WTC11 (cell line): ENCODE measurements around the gene GPER1. TPM values are rescaled to one million over a fixed set of nuclear protein-coding genes. Genes with fewer than 3 reads are reported as not detected.
"Not testable (repeated sequence)": the region's sequence is repeated elsewhere in the genome, so short reads cannot be mapped to it uniquely, and the experiment has no call there.

ENCODE experiments used
- ATAC-seq: fragments of 200-7000 bp; cut with Tn5 transposase; 2 replicates; pipeline ENCODE4 v1.10.0; 2021; ENCODE audit warnings: mild to moderate bottlenecking, moderate library complexity
- Bru-seq: library from RNA; stranded (reverse); fragments of 400-500 nt; gene quantifications from one replicate; lab custom pipeline; 2021; lab: Mats Ljungman, UMichigan
- CTCF ChIA-PET: fragments of 300-600 bp; sonication (Branson Sonifier 250); formaldehyde crosslinking; loops from one replicate; lab custom pipeline; 2021; ENCODE audit warnings: antibody characterized with exemption; lab: Charles Lee
- POLR2A ChIA-PET: fragments of 350-600 bp; sonication (Branson Sonifier 250); formaldehyde crosslinking; loops from one replicate; lab custom pipeline; 2021; ENCODE audit warnings: antibody characterized with exemption; lab: Charles Lee
- DNase-seq: peaks from one replicate; pipeline ENCODE4 v3.0.0; 2021; ENCODE audit warnings: low spot score
- H3K27ac Mint-ChIP-seq: 2 replicates; pipeline ENCODE4 v1.8.0; 2021; ENCODE audit warnings: mixed read lengths
- H3K27me3 Mint-ChIP-seq: 2 replicates; pipeline ENCODE4 v1.8.0; 2021; ENCODE audit warnings: low read depth, mild to moderate bottlenecking, moderate library complexity, mixed read lengths
- H3K36me3 Mint-ChIP-seq: 2 replicates; pipeline ENCODE4 v1.8.0; 2021; ENCODE audit warnings: mixed read lengths
- H3K4me1 Mint-ChIP-seq: 2 replicates; pipeline ENCODE4 v1.8.0; 2022; ENCODE audit warnings: mixed read lengths
- H3K4me3 Mint-ChIP-seq: 2 replicates; pipeline ENCODE4 v1.8.0; 2021; ENCODE audit warnings: mild to moderate bottlenecking, moderate library complexity, mixed read lengths
- H3K9me3 Mint-ChIP-seq: 2 replicates; pipeline ENCODE4 v1.8.0; 2021; ENCODE audit warnings: mixed read lengths
- CBFB ChIP-seq: sonication (generic); formaldehyde crosslinking; IDR thresholded peaks from 2 replicates; pipeline ENCODE4 v1.8.1; 2022; ENCODE audit warnings: mild to moderate bottlenecking, low read depth, missing genetic modification reagents
- CTCF ChIP-seq: fragments of 200-600 bp; IDR thresholded peaks from 2 replicates; pipeline ENCODE4 v1.8.0; 2022; ENCODE audit warnings: antibody characterized with exemption
- FOXP4 ChIP-seq: sonication (generic); formaldehyde crosslinking; IDR thresholded peaks from 2 replicates; pipeline ENCODE4 v1.8.0; 2022; ENCODE audit warnings: mild to moderate bottlenecking, missing genetic modification reagents
- IRF2 ChIP-seq: sonication (generic); formaldehyde crosslinking; IDR thresholded peaks from 2 replicates; pipeline ENCODE4 v1.8.0; 2022; ENCODE audit warnings: low read depth, missing genetic modification reagents, borderline replicate concordance
- NFE2L1 ChIP-seq: sonication (generic); formaldehyde crosslinking; IDR thresholded peaks from 2 replicates; pipeline ENCODE4 v1.8.1; 2023; ENCODE audit warnings: missing genetic modification reagents
- RELA ChIP-seq: sonication (generic); formaldehyde crosslinking; IDR thresholded peaks from 2 replicates; pipeline ENCODE4 v1.8.1; 2022; ENCODE audit warnings: missing genetic modification reagents, mild to moderate bottlenecking, borderline replicate concordance
- TEAD4 ChIP-seq: sonication (generic); formaldehyde crosslinking; IDR thresholded peaks from 2 replicates; pipeline ENCODE4 v1.8.0; 2022; ENCODE audit warnings: mild to moderate bottlenecking, missing genetic modification reagents
- ZNF263 ChIP-seq: sonication (generic); formaldehyde crosslinking; IDR thresholded peaks from 2 replicates; pipeline ENCODE4 v1.8.1; 2022; ENCODE audit warnings: low read depth, mild to moderate bottlenecking, moderate library complexity, missing genetic modification reagents
- long read RNA-seq, 3 experiments: library from RNA in 1 of 3; library from capped mRNA in 1 of 3; library from polyadenylated mRNA in 1 of 3; unstranded in 2 of 3; stranded (forward) in 1 of 3; transcript quantifications; one replicate each; pipeline ENCODE4 v2.0.0, GENCODE V29; 2021
- total RNA-seq: library from RNA; stranded (reverse); gene quantifications from 3 replicates; pipeline ENCODE4 v1.2.3, GENCODE V29; 2021
- TF ChIP-seq, protein P1 (sequence below): fragments of 250-450 bp; sonication (Bioruptor Pico); IDR thresholded peaks from 2 replicates; pipeline ENCODE4 v1.9.0; 2021; ENCODE audit warnings: mild to moderate bottlenecking, borderline replicate concordance
- TF ChIP-seq, protein P2 (sequence below): fragments of 250-450 bp; sonication (Bioruptor Pico); IDR thresholded peaks from 2 replicates; pipeline ENCODE4 v1.9.0; 2021; ENCODE audit warnings: mild to moderate bottlenecking
- TF ChIP-seq, protein P3 (sequence below): sonication (generic); formaldehyde crosslinking; IDR thresholded peaks from 2 replicates; pipeline ENCODE4 v1.8.1; 2022; ENCODE audit warnings: low read depth, mild to moderate bottlenecking, moderate library complexity, missing genetic modification reagents, borderline replicate concordance
- TF ChIP-seq, protein P4 (sequence below): sonication (generic); formaldehyde crosslinking; IDR thresholded peaks from 2 replicates; pipeline ENCODE4 v1.8.1; 2022; ENCODE audit warnings: mild to moderate bottlenecking, moderate library complexity, missing genetic modification reagents
- TF ChIP-seq, protein P5 (sequence below): fragments of 250-450 bp; sonication (Bioruptor Pico); IDR thresholded peaks from 2 replicates; pipeline ENCODE4 v1.9.0; 2021; ENCODE audit warnings: mild to moderate bottlenecking

GPER1 gene
- 0.28 to 0.87 TPM (median 0.41 TPM) in 3 replicates for total RNA-seq
- percentile 14 among the genes with signal in this experiment for Bru-seq, nascent RNA
- long read RNA-seq, experiment 1, partial matches to known transcripts = 0 of 1 reads
- long read RNA-seq, experiment 1, other reads (novel, unspliced or antisense) = 0 of 1 reads
- long read RNA-seq, experiment 2 = 0 reads
- long read RNA-seq, experiment 3 = 0 reads

GRCh38 chr7:1087952-1088920, at the start of gene GPER1:
Gene GPER1, plus strand, starts transcription at chr7:1088113. Its CDS starts 3,616 bp downstream, at chr7:1091729.
- no peaks in the 10 kb centered on the region for H3K9me3 Mint-ChIP-seq
- peaks cover 20% of the 10 kb centered on the region for H3K4me1 Mint-ChIP-seq
- no peaks in the 10 kb centered on the region for H3K27me3 Mint-ChIP-seq
- peak within 1 kb of the TSS; percentile 63 for H3K4me3 Mint-ChIP-seq
- ATAC-seq (peak; percentile 24), DNase-seq (peak; percentile 26)
- peaks cover 2% of the 10 kb centered on the region; the same call in 1 of the 2 replicates for H3K36me3 Mint-ChIP-seq
- H3K27ac Mint-ChIP-seq = peak within 1 kb of the TSS; percentile 28
- POLR2A ChIA-PET = interaction anchor here (0.6 kb wide), 1 partner anchor 771 kb away, joined by 3 read pairs; no protein-coding TSS in a partner anchor
- TF ChIP-seq, protein P1, sequence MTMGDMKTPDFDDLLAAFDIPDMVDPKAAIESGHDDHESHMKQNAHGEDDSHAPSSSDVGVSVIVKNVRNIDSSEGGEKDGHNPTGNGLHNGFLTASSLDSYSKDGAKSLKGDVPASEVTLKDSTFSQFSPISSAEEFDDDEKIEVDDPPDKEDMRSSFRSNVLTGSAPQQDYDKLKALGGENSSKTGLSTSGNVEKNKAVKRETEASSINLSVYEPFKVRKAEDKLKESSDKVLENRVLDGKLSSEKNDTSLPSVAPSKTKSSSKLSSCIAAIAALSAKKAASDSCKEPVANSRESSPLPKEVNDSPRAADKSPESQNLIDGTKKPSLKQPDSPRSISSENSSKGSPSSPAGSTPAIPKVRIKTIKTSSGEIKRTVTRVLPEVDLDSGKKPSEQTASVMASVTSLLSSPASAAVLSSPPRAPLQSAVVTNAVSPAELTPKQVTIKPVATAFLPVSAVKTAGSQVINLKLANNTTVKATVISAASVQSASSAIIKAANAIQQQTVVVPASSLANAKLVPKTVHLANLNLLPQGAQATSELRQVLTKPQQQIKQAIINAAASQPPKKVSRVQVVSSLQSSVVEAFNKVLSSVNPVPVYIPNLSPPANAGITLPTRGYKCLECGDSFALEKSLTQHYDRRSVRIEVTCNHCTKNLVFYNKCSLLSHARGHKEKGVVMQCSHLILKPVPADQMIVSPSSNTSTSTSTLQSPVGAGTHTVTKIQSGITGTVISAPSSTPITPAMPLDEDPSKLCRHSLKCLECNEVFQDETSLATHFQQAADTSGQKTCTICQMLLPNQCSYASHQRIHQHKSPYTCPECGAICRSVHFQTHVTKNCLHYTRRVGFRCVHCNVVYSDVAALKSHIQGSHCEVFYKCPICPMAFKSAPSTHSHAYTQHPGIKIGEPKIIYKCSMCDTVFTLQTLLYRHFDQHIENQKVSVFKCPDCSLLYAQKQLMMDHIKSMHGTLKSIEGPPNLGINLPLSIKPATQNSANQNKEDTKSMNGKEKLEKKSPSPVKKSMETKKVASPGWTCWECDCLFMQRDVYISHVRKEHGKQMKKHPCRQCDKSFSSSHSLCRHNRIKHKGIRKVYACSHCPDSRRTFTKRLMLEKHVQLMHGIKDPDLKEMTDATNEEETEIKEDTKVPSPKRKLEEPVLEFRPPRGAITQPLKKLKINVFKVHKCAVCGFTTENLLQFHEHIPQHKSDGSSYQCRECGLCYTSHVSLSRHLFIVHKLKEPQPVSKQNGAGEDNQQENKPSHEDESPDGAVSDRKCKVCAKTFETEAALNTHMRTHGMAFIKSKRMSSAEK (CRISPR knock-in tag) = no peak
- TF ChIP-seq FOXP4 (CRISPR knock-in tag) = no peak
- TF ChIP-seq CTCF = no peak
- TF ChIP-seq, protein P2, sequence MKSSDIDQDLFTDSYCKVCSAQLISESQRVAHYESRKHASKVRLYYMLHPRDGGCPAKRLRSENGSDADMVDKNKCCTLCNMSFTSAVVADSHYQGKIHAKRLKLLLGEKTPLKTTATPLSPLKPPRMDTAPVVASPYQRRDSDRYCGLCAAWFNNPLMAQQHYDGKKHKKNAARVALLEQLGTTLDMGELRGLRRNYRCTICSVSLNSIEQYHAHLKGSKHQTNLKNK (CRISPR knock-in tag) = no peak
- TF ChIP-seq, protein P3, sequence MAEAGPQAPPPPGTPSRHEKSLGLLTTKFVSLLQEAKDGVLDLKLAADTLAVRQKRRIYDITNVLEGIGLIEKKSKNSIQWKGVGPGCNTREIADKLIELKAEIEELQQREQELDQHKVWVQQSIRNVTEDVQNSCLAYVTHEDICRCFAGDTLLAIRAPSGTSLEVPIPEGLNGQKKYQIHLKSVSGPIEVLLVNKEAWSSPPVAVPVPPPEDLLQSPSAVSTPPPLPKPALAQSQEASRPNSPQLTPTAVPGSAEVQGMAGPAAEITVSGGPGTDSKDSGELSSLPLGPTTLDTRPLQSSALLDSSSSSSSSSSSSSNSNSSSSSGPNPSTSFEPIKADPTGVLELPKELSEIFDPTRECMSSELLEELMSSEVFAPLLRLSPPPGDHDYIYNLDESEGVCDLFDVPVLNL = no peak
- TF ChIP-seq CBFB (CRISPR knock-in tag) = no peak
- no peak for TF ChIP-seq NFE2L1 (CRISPR knock-in tag)
- no peak for TF ChIP-seq ZNF263 (CRISPR knock-in tag)
- TF ChIP-seq, protein P4, sequence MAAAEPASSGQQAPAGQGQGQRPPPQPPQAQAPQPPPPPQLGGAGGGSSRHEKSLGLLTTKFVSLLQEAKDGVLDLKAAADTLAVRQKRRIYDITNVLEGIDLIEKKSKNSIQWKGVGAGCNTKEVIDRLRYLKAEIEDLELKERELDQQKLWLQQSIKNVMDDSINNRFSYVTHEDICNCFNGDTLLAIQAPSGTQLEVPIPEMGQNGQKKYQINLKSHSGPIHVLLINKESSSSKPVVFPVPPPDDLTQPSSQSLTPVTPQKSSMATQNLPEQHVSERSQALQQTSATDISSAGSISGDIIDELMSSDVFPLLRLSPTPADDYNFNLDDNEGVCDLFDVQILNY (CRISPR knock-in tag) = no peak
- no peak for TF ChIP-seq RELA
- TF ChIP-seq, protein P5, sequence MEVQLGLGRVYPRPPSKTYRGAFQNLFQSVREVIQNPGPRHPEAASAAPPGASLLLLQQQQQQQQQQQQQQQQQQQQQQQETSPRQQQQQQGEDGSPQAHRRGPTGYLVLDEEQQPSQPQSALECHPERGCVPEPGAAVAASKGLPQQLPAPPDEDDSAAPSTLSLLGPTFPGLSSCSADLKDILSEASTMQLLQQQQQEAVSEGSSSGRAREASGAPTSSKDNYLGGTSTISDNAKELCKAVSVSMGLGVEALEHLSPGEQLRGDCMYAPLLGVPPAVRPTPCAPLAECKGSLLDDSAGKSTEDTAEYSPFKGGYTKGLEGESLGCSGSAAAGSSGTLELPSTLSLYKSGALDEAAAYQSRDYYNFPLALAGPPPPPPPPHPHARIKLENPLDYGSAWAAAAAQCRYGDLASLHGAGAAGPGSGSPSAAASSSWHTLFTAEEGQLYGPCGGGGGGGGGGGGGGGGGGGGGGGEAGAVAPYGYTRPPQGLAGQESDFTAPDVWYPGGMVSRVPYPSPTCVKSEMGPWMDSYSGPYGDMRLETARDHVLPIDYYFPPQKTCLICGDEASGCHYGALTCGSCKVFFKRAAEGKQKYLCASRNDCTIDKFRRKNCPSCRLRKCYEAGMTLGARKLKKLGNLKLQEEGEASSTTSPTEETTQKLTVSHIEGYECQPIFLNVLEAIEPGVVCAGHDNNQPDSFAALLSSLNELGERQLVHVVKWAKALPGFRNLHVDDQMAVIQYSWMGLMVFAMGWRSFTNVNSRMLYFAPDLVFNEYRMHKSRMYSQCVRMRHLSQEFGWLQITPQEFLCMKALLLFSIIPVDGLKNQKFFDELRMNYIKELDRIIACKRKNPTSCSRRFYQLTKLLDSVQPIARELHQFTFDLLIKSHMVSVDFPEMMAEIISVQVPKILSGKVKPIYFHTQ (CRISPR knock-in tag) = no peak
- no peak for TF ChIP-seq TEAD4
- TF ChIP-seq IRF2 (CRISPR knock-in tag) = no peak
- CTCF ChIA-PET = interaction anchor here (1.1 to 2.6 kb wide), 4 partner anchors 23 to 96 kb away, joined by 3 to 11 read pairs (median 8); no protein-coding TSS in a partner anchor

- H3K27me3 Mint-ChIP-seq, ATAC-seq, H3K9me3 Mint-ChIP-seq, H3K27ac Mint-ChIP-seq, DNase-seq, POLR2A ChIA-PET, H3K4me3 Mint-ChIP-seq: not testable (repeated sequence)
- Mint-ChIP-seq H3K36me3 (peaks cover 10% of the 10 kb centered on the region), H3K4me1 (peaks cover 23% of the 10 kb centered on the region)
- CTCF ChIA-PET = interaction anchor here (1.6 to 1.7 kb wide), 2 partner anchors 26 to 47 kb away, joined by 6 to 11 read pairs; no protein-coding TSS in a partner anchor
Measured at GRCh38 chr7:1040233-1040632, 47.7 kb upstream of the GPER1 start.
